Prostate gland (tissue), 2 donors: ENCODE results near the gene OGFOD3. TPM values are rescaled to one million over a fixed set of nuclear protein-coding genes. Genes with fewer than 3 reads are reported as not detected.
"Not testable (repeated sequence)": the region's sequence is repeated elsewhere in the genome, so short reads cannot be mapped to it uniquely, and the experiment has no call there.

ENCODE experiments used
- DNase-seq: peaks from one replicate; pipeline ENCODE4 v3.0.0-alpha.2; 2019; ENCODE audit warnings: low spot score
- H3K27ac ChIP-seq, 2 donors: fragments of 200-600 bp; sonication (generic); 2 replicates each; pipeline ENCODE4 v1.5.1; 2017 to 2019
- H3K27me3 ChIP-seq: fragments of 200-600 bp; sonication (generic); replicated peaks from 2 replicates; pipeline ENCODE4 v1.5.1; 2019; ENCODE audit not compliant: insufficient read depth
- H3K36me3 ChIP-seq, 2 donors: fragments of 200-600 bp; sonication (generic); 1 replicate in 1 of 2; 2 replicates in 1 of 2; pipeline versions ENCODE4 v1.5.1 to v1.8.1; 2017 to 2019
- H3K4me1 ChIP-seq: fragments of 200-600 bp; sonication (generic); replicated peaks from 2 replicates; pipeline ENCODE4 v1.5.1; 2019
- H3K4me3 ChIP-seq, 2 donors: fragments of 200-600 bp; sonication (generic); 2 replicates each; pipeline ENCODE4 v1.5.1; 2017 to 2019
- H3K9me3 ChIP-seq: fragments of 200-600 bp; sonication (generic); 2 replicates; pipeline ENCODE4 v1.5.1; 2017
- CTCF ChIP-seq, 4 experiments: fragments of 200-600 bp in 2 of 4; fragments of 450-650 bp in 2 of 4; sonication (generic) in 2 of 4; IDR thresholded peaks; 1 replicate in 3 of 4; 2 replicates in 1 of 4; pipeline ENCODE4 v1.5.1; 2016 to 2019; ENCODE audit warnings: antibody characterized with exemption in 4 of 4, mild to moderate bottlenecking in 2 of 4, moderate library complexity in 2 of 4
- POLR2A ChIP-seq: fragments of 450-650 bp; IDR thresholded peaks from one replicate; pipeline ENCODE4 v1.6.1; 2016; ENCODE audit warnings: antibody characterized with exemption, mild to moderate bottlenecking
- POLR2AphosphoS5 ChIP-seq: sonication (generic); formaldehyde crosslinking; IDR thresholded peaks from one replicate; pipeline ENCODE4 v1.6.1; 2017; ENCODE audit warnings: antibody characterized with exemption
- WGBS: methylation state at CpG from one replicate; pipeline ENCODE4 v1.1.5; 2018; 5-methylcytosine and 5-hydroxymethylcytosine counted together
- intact Hi-C: fragments of 100-400 bp; cut with DNase I; formaldehyde crosslinking; loops from one replicate; pipeline ENCODE4 v1.14.2; 2022
- total RNA-seq, 2 donors: library from RNA; depleted of rRNA; stranded (reverse); fragments of >200 nt; gene quantifications; one replicate each; pipeline ENCODE4 v1.1.0, GENCODE V29; 2016

OGFOD3 gene
- total RNA-seq, 2 donors from 2014 or later: 41.0 to 65.8 TPM

- intact Hi-C loops: loop anchor here (10.0 kb wide), 1 partner anchor 211 kb away; no protein-coding TSS in a partner anchor
- no peak for DNase-seq
- TF ChIP-seq POLR2AphosphoS5 (no peak), CTCF (IDR thresholded peaks at IDR 0.05) (no peak), POLR2A (no peak)
- peaks cover 6% of the 10 kb centered on the region for H3K4me1 ChIP-seq
- WGBS: 97% methylated on average over 9 of the region's 9 CpGs
- no peaks in the 10 kb centered on the region for H3K9me3 ChIP-seq
- no peak overlapping the region for H3K27ac ChIP-seq
- no peak overlapping the region for H3K4me3 ChIP-seq
- no peaks in the 10 kb centered on the region for H3K27me3 ChIP-seq
- H3K36me3 ChIP-seq: no peaks in the 10 kb centered on the region
These were observed 2.6 kb downstream of the OGFOD3 start for GRCh38 chr17:82415786-82416185.

GRCh38 chr17:82415336-82415735 lies 3.0 kb downstream of the OGFOD3 start:
- TF ChIP-seq POLR2A (no peak), POLR2AphosphoS5 (no peak), CTCF (IDR thresholded peaks at IDR 0.05) (no peak)
- no peak for DNase-seq
- Histone ChIP-seq H3K4me1 (peaks cover 6% of the 10 kb centered on the region), H3K27me3 (no peaks in the 10 kb centered on the region), H3K9me3 (no peaks in the 10 kb centered on the region), H3K27ac (no peak overlapping the region), H3K36me3 (no peaks in the 10 kb centered on the region), H3K4me3 (no peak overlapping the region)
- intact Hi-C loops: loop anchor here (10.0 kb wide), 1 partner anchor 211 kb away; no protein-coding TSS in a partner anchor
- 92% methylated on average over 20 of the region's 26 CpGs for WGBS

- peak; percentile 54 for DNase-seq
These were observed 3.7 kb downstream of the OGFOD3 start for GRCh38 chr17:82414548-82415281.

GRCh38 chr17:82412535-82413520 lies 5.6 kb downstream of the OGFOD3 start:
- no peaks in the 10 kb centered on the region for H3K9me3 ChIP-seq
- WGBS: 86% methylated on average over 29 of the region's 29 CpGs
- no peak overlapping the region for H3K27ac ChIP-seq
- no peak for DNase-seq
- no peaks in the 10 kb centered on the region for H3K36me3 ChIP-seq
- no peak for TF ChIP-seq POLR2A
- TF ChIP-seq CTCF (IDR thresholded peaks at IDR 0.05): no peak
- TF ChIP-seq POLR2AphosphoS5: no peak
- H3K4me3 ChIP-seq: no peak overlapping the region
- H3K27me3 ChIP-seq: no peaks in the 10 kb centered on the region
- intact Hi-C loops: loop anchor here (10.0 kb wide), 1 partner anchor 208 kb away; no protein-coding TSS in a partner anchor
- H3K4me1 ChIP-seq: peaks cover 6% of the 10 kb centered on the region

More at GRCh38 chr17:82414548-82415281, 3.7 kb downstream of the OGFOD3 start:
- Histone ChIP-seq H3K27ac (no peak overlapping the region), H3K27me3 (no peaks in the 10 kb centered on the region), H3K9me3 (no peaks in the 10 kb centered on the region), H3K4me1 (peaks cover 6% of the 10 kb centered on the region), H3K4me3 (no peak overlapping the region), H3K36me3 (no peaks in the 10 kb centered on the region)
- peak in 3 of 4 experiments; percentile 55 to 74 (median 67) for TF ChIP-seq CTCF (IDR thresholded peaks at IDR 0.05)
- TF ChIP-seq POLR2AphosphoS5: peak; percentile 61
- no peak for TF ChIP-seq POLR2A
- 26% methylated on average over 38 of the region's 38 CpGs for WGBS
- intact Hi-C loops: loop anchor here (1.0 to 10.0 kb wide), 2 partner anchors 61 to 210 kb away; no protein-coding TSS in a partner anchor

GRCh38 chr17:82412081-82412480 lies 6.3 kb downstream of the OGFOD3 start:
- H3K27ac ChIP-seq, H3K27me3 ChIP-seq, DNase-seq, H3K9me3 ChIP-seq, H3K4me3 ChIP-seq, H3K4me1 ChIP-seq, H3K36me3 ChIP-seq: not testable (repeated sequence)
- WGBS: 90% methylated on average over 16 of the region's 16 CpGs
- intact Hi-C loops: loop anchor here (10.0 kb wide), 1 partner anchor 207 kb away; no protein-coding TSS in a partner anchor
